COLO668 (cell line): ENCODE data around the gene C15orf39.
"Not testable (repeated sequence)": the region's sequence is repeated elsewhere in the genome, so short reads cannot be mapped to it uniquely, and the experiment has no call there.

Experiments
- DNase-seq: peaks from one replicate; lab custom pipeline; 2025; ENCODE audit not compliant: unreplicated experiment; lab: John Stamatoyannopoulos, UW

C15orf39 gene

DNA sequence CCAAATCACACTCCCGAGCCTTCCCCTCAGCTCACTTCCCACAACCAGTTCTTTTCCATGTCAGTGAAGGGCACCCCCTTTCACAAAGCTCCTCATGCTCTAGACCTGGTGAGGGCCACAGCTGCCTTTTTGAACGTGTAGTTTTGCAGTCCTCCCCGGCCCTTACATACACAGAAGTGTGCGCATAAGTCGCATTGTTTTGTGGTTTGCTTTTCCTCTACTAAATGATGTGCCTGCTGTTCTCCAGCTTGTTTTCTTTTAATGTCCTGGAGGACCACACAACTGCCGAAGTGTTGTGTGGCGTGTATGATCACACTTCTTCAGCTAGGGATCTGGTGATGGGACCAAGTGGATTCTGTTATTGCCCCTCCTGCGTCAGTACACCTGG lies 7.6 kb downstream of the C15orf39 start:
- DNase-seq, result no peak

DNA sequence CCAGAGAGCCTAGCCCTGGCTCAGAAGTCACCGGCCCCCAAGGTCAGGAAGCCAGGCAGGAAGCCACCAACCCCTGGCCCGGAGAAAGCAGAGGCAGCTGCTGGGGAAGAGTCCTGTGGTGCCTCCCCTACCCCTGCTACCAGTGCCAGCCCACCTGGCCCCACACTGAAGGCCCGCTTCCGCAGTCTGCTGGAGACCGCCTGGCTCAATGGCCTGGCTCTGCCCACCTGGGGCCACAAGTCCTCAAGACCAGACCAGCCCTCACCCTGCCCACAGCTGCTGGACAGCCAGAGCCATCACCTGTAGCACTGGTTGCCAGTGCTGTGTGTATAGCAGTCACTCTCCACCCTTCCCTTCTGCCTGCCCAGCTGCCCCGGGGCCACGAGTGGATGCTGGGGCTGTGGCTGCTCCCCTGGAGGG lies 9.1 kb downstream of the C15orf39 start:
- DNase-seq, result no peak

DNA sequence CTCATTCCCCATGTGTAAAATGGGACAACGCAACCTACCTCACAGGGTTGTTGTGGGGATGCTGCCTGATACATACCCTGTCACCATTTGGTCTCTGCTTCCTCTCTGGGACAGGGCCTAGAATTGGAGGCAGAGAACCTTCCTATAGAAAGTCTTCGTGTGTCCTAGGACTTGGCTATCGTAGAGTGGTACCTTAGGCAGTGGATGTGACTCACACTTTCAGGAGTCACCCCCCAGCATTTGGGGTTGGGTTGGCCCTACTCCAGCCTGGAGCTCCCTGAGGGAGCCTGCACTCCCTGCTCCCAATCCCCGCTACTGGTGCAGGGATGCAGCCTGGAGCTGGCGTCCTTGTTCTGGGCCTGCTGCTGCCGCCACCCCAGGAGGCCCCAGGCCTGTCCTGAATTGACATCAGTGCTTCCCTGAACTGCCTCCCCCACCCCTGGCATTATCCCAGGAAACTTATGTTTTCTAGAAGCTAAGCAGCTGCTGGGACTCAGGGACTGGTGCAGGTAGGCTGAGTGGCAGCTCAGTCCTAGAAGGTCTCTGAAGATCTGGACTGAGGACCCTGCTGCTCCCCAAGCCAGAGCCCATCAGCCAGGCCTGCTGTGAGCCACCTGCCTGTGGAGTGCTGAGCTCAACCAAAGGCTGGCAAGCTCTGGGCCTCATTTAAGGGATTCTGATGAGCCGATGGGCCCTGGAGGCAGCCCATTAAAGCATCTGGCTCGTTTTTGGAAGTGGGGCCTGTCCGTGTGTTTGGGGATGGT lies 9.9 kb downstream of the C15orf39 start:
- no peak for DNase-seq

DNA sequence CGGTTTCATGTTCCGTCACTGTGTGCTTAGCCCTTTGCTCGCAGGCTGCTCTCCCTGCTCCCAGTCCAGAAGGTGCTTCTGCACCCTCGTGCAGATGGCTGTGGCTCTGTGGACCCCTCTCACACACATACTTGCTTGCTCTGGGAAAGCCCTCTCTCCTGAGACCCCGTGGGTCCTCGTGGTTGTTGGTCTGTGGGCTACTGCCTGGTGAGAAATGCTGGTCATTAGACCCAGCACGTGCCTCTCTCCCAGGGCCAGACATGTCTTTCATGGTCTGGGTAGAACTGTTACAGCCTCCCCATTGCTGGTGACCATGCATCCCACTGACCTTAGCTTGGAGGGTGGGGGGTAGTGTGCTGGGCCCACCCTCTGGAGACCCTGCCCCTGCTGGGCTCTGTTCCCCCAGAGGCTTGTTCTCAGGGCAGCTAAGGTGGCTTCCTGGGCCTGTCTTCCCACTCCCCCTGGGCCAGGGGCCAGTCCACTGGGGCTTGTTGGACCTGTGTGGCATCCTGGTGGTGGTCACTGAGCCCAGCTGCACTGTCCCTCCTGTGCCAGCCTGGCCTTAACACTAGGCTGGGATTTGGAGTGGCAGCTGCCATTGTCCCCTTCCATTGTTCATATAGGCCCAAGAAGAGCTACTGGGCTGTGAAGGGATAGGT lies 10.6 kb downstream of the C15orf39 start:
- no peak for DNase-seq

DNA sequence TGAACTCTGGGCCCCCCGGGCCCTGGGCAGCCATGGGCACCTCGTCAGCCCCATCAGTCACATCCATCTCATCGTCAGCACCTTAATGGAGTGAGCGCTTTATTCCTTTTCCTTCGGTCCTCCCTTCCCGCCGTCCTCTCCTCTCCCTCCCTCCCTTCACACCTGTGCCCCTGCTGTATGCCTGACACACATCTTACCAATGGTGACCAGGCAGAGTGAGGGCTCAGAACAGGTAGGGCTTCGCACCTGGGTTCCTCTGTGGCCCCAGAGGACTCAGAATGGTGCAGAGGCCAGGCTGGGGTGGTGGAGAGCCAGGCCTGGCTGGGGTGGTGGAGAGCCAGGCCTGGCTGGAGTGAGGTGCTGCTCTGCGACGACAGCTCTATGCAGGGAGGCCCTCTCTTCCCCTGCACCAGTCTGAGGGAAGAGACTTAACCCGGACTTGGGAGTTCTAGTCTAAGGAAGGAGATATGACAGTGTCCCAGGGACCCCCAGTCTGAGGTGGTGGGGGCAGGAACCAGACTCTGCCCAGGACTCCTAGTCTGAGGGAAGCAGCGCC lies 11.6 kb downstream of the C15orf39 start:
- DNase-seq, result no peak

DNA sequence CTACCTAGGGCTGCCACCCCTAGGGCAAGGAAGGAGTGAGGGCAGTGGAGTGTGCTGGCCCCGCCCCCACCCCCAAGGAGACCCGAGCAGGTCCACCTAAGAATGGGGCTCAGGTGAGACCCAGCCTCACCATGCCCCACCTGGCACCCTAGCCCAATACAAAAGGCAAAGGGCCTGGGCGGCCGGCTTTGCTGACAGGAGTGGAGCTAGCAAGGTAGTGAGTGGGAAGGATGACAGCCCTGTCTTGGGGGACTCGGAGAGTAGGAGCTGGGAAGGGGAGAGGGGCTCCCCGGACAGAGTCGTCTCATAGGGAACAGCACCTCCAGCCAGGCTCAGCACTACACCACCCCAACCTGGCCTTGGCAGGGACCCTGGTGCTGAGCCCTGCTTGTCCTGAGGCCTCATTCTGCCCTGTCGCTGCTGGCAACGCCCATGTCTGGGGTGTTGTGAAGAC lies 12.1 kb downstream of the C15orf39 start:
- DNase-seq, result no peak

DNA sequence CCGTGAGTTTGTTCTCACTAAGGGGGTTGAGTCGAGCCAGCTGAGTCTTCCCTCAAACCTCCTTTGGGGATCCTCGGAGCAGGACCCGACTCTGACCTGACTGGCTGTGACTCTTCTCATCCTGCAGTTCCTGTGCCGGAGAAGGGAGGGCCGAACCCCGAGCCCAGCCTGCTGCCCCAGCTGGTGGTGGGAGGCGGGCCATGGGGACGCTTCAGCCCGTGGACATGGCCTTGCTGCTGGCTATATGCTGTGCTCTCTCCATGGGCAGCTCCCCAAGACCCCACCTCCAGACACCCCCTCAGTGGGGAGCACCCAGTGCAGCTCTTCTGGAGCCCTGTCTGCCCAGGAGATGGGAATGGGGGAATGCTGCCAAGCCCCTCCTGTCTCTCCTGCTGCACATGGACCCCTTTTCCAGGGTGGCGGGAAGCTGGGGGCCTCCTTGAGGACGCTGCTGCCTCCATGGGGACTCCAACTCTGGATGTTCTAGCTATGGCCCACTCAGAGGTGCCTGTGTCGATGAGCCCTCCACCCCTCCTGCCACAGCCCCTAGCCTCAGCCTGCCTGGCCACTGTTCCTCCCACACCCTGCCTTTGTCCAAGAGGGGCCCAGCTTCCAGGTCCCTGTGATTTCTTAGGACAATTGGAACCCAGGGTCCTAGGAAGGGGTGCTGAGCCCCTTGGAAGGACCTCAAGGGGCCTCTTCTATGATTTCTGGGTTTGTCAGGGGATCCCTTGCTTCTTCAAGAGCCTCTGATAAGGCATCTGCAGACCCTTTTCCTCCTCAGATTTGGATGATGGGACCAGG lies 12.8 kb downstream of the C15orf39 start:
- no peak for DNase-seq

DNA sequence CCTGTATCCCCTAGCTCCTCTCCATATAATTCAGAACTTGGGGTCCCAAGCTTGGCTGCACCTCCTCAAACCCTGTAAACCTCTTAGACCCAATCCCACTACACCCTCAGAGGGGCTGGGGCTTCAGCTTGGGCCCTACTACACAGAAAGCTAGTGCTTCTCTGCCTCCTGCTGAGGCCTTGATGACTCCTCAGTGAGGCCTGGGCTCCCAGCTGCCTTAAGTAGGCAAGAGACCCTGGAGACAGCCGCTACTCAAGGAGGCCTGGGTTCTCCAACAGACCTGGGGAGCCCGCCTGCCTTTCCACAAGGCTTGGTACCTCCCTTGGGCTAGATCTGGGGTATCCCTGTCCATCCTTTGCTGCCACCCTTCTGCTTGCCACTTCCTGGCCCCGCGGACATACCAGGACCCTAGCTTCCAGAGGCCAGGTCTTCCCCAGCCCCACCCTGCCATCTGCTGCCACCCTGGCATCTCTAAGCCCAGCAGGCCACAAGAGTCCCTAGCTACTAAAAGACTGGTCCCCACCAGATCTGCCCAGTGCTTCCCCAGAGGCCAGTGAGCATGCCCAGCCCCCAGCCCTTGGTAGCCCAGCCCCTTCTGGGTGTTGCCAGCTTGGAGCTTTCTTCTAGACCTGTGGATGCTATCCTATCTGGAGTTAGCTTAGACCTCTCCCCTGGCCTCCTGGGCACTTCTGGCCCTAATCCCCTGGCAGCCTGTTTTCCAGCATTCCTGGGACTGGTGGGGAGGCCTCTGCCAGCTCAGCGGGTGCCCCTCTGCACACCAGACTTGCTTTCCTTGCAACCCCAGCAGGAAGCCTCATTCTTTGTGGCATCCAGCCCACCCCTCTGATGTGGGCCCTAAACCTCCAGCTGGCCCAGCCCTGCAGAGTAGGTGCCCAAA lies 13.7 kb downstream of the C15orf39 start:
- DNase-seq, result no peak

DNA sequence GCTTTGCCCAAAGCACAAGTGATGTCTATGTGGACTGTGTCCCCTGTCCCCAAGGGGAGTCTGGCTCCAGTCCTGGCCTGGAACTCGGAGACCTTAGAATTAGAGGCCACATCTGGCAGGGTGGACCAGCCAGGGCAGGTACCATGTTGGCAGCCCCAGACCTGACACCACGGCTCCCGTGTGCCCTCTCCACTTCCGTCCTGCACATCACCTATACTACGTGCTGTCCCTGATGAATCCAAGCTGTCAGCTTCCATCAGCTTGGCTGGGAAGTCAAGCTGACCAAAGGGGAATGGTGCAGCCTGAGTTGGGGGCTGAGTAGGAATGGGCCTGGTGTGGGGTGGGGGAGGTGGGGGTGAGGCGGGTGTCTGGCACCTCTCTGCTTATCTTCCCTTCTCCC lies 15.3 kb downstream of the C15orf39 start:
- no peak for DNase-seq

DNA sequence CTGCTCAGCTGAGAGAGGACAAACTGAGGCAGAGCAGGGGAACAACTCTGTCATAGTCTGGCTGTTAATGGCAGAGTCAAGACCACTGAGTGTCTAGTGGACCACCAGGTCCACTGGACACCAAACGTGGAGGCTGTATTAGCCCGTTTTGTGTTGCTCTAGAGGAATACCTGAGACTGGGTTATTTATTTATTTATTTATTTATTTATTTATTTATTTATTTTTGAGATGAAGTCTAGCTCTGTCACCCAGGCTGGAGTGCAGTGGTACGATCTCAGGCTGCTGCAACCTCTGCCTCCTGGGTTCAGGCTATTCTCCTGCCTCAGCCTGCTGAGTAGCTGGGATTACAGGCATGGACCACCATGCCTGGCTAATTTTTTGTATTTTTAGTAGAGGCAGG lies 15.9 kb downstream of the C15orf39 start:
- DNase-seq, result not testable (repeated sequence)

DNA sequence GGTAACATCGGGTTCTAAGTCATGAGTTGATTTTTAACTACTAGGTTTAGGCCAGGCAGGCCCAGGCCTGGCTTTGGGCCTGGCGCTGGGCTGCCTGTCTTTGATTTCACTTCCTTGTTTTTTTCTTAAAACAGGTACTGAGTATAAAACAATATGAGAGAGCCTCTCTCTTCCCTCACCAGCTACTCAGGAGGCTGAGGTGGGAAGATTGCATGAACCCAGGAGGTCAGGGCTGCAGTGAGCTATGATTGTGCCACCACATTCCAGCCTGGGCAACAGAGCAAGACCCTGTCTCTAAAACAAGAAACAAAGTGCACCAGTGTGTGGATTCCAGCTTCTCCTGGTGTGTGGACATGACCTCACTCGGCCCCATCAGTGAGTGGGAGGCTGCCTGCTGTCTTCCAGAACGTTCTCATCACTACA lies 17.8 kb downstream of the C15orf39 start:
- DNase-seq, result not testable (repeated sequence)

DNA sequence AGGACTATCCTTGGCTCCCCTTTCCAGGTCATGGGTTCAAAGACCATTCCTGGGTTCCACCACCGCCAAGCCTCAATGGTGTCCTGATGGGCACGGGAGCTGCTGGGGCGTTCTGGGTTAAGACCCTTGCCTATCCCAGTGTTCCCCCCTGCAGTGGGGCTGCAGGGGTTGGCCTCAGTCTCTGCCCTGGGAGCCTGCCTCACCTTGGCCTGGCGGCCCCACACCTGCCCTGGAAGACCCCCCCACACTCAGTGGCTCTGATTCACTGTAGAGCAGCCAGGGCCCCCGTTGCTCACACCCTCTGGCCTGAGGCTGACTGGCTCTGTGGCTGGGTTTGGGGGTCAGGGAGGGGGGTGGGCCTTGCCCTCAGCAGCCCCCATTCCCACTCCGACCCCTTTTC lies 22.0 kb downstream of the C15orf39 start:
- no peak for DNase-seq

DNA sequence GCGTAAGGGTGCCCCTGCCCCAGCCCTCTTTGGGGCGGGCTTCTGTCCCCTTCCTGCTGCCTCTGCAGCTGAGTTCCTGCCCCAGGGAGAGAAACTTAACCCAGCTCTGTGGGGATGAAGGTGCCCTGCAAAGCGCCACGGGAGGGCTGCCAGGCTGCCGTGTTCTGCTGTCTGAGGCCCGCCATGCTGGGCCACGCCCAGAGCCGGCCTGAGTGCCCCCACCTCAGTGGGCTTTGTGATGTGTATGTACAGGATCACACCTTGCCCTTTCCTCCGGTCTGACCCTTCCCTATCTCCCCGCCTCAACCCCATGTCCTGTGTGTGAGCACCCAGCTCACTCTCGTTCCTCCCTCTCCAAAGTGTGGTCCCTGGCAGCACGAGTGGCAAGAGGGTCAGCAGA lies 22.6 kb downstream of the C15orf39 start:
- no peak for DNase-seq

DNA sequence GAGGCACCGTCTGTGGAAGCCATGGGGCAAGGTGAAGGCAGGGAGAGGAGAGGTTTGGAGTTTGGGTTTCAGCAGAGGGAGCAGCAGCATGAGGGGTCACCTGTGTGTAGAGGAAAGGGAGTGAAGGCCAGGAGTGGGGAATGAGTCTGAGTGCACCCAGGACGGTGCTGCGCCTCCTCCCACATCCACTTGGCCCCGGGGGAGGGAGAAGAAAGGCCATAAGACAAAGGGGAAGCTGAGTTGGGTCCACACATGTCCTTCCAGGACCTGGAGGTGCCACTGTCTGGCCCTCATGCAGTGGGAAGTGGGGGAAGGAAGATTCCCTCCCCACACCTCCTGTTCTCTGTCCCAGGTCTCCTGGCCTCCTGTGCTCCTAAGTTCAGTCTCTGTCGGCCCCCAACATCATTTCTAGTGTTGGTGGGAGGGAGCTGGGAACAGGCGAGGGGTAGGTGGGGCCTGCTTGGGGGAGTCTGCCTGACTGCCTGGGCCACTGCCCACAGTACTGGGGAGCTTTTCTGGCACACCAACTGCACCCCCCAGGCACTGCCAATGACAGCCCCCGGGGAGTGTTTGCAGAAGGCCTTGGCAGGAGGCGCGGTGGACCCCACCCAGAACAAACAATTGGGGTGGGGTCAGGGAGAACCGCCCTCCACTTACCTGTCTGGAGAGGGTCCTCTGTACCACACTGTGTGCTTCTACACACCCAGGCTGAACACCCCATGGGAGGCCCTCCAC lies 23.6 kb downstream of the C15orf39 start:
- not testable (repeated sequence) for DNase-seq

DNA sequence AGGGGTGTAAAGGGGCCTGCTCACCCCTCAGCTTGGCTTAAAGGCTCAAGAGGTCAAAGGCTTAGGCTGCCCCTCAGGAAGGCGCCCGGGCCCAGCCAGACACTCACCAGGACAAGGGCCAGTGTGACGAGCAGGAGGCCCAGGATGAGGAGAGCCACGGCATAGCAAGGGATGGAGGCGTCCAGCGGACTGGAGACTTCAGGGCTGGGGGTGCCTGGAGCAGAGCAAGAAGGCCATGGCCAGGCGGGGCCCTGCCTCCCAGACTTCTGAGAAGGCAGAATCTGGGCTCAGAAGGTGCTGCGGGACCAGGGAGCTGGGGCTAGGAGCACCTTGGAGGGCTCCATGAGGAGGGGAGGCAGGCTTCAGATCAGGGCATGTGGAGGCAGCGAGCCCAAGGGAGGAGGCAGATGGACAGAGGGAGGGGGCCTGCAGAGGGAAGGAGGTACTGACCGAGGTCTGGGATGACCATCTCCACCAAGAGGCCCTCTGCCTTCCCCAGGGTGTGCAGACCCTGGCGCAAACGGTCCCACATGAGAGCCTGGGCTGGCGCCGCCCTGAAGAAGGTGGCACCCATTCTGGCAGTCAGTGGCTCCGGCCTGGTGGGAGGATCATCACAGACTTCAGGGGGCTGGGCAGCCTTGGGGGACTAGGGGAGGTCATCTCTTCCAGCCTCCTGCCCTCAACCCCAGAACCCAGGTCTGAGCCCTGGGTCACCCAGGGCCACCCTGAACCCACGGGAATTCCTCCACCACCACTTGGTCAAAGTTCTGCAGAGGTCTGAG lies 24.5 kb downstream of the C15orf39 start:
- DNase-seq, result no peak

DNA sequence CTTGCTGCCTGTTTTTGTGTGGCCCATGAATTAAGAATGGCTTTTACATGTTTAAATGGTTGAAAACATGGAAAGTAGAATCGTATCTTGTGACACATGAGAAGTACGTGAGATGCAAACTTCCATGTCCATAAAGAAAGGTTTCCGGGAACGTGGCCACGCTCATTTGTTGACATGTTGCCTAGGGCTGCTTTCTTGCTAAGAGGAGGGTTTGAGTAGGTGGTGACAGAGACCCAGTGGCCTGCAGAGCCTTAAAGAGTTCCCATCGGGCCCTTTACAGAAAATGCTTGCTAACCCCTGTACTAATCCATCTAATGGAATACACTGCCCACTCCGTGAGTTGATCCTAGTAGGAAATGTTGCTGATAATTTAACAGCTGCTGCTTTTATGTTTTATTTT lies 25.4 kb downstream of the C15orf39 start:
- DNase-seq, result not testable (repeated sequence)

DNA sequence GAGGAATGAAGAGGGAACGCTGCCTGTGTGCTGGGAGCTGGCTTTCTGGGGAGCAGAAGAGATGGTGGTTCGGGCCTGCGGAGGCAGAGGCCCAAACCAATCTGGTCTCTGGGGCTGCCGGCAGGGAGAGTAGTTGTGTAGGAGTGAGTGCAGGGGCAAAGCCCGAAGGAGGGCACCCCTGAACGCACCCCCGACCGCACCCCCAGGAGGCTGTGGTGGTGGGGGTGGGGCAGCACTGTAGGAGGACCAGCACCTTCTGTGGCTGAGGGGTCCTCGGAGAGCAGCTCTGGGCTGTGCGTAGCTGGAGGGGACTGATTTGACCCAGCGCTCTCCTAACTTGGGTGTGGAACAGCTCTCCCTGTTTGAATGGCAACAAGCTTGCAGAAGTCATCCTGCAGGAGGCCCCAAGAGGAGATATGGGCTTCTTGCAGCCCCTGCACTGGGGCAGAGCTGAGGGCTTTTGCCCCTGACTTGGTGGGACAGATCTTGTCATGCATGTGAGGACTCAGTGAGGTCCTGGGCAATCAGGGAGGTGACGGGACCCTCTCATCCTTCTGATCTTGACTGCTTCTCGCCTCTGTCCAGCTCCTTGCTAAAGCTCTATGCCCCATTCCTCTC lies 26.1 kb downstream of the C15orf39 start:
- no peak for DNase-seq

DNA sequence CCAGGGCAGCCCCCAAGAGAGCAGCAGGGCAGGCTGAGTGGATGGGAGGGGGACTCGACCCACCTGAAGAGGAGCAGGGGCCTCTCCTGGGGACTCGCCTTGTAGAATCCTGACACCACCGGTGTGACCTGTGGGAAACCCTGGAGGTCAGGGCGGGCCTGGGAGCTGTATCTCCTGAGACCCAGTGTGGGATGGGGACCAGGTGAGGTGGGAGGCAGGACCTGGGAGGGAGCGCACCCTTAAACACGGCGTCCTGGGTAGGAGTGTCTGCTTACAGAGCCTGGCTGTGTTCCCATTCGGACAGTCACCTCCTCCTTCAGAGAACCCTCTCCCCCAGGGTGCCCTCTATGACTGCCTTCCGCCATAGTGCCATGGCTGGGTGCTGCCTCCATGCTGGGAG lies 27.1 kb downstream of the C15orf39 start:
- no peak for DNase-seq
